HG03469 (cell line): ENCODE results near the gene STOML1.
"Not testable (repeated sequence)": the region's sequence is repeated elsewhere in the genome, so short reads cannot be mapped to it uniquely, and the experiment has no call there.

ENCODE experiments used
- ATAC-seq: cut with Tn5 transposase; IDR thresholded peaks from one replicate; pipeline ENCODE4 v1.9.1; 2021; ENCODE audit warnings: mild to moderate bottlenecking, moderate library complexity, moderate number of reproducible peaks; ENCODE audit not compliant: unreplicated experiment

Gene STOML1

DNA sequence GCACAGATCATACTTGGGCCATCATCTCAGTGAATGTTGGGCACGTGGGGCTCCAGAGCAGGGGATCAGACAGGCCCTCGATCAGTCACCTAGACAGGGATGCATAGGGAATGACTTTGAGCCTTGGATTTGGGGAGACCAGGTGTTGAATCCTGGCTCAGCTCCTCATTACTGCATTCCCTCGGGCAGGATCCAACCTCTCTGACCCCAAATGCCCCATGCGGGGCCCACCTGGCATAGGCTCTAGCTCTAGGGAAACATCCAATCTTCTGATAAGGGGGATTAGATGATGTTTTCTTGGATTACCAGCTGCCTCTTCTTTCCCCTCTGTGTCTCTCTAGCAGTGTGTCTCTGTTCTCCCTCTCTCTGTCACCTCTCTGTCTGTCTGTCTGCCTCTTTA is 43.1 kb downstream of the STOML1 start:
- no peak for ATAC-seq

DNA sequence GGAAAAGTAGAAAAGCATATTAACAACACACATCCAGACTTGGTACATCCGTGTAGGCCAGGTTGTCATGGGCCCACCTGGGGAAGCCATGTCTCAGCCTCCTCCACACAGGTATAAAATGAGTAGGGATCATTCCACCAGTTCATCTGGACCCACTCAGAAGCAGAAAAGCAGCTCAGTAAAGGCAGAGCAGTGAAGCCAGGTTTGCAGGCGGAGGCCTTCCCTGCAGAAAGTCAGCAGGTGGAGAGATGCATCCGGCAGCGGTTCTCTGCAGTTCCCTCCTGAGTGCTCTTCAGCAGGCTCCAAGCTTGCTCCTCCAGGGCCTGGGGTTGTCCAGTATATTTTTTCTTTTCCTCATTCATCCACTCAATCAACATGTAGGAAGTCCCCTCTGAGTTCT is 43.7 kb downstream of the STOML1 start:
- no peak for ATAC-seq

DNA sequence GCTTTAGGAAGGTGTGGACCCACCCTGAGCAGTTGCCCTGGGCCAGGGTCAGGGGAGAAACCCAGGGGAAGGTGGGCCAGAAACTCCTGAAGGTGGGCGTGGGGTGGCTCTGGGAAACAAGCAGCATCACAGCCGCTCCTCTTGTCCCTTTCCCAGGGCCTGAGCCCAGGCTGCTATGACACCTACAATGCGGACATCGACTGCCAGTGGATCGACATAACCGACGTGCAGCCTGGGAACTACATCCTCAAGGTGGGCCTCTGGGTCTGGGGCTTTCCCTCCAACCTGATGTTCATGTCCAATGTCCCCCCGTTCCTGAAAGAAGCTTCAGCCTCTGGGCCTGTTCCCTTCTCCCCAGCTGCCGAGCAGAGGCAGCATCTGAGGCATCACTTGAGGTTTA is 44.4 kb downstream of the STOML1 start:
- ATAC-seq = no peak

DNA sequence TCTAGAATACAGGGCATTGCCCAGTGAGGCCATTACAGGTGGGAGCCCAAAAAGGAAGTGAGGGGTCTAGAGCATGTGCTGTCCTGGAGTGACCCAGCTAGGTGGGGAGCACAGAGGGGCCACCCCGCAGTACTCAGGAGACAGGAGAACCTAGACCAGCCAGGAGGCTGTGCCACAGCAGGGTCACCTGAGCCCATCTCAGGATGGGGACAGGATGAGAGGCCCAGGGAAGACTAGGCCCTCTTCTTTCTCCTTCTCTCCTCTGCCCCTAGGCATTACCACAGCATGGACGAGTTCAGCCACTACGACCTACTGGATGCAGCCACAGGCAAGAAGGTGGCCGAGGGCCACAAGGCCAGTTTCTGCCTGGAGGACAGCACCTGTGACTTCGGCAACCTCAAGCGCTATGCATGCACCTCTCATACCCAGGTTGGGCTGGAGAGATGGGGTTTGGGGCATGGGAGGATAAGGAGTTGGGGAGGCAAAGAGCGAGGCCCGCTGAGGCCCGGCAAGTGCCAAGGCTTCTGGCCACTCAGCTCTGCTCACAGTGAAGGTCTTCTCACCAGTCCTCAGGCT is 45.2 kb downstream of the STOML1 start:
- ATAC-seq = no peak

DNA sequence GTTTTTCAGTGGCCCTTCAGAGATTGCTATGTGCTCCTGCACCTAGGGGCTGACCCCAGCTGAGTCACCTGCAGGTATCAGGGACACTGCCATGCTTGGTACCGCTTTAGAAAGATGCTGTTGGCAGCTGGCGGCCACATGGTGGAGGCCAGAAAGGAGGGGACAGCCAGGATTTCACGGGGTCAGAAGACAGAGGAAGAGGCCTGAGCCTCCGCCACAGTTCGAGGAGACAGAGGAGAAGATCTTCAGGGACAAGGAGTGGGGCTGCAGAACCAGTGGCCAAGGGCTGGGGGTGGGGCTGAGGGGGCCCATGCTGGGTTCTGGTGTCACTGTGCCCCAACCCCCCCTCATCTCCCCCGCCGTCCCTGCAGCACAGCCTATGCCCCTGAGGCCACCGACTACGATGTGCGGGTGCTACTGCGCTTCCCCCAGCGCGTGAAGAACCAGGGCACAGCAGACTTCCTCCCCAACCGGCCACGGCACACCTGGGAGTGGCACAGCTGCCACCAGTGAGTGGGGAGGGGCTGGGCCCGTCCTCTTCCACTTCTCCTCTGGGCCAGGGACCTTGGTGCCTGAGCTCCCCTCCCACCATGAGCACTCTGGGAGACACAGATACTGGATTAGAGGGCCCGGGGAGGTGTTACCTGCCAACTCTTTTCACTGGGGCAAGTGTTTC is 45.9 kb downstream of the STOML1 start:
- no peak for ATAC-seq

DNA sequence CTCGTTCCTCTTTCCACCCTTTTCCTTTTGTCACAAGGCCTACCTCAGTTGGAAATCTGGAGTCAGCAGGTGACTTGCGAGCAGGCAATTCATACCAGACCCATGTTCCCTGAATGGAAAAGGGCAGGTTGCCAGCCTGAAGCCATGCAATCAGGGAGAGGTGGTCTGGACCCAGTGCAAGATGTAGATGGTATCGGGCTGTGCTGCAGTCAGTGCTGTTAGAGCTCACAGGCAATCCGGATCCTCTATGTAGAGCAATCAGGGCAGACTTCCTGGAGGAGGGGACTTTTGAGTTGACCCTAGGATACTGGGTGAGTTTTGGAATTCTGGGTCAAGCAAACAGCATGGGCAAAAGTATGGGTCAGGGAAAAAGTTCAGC is 47.0 kb downstream of the STOML1 start:
- ATAC-seq = no peak

DNA sequence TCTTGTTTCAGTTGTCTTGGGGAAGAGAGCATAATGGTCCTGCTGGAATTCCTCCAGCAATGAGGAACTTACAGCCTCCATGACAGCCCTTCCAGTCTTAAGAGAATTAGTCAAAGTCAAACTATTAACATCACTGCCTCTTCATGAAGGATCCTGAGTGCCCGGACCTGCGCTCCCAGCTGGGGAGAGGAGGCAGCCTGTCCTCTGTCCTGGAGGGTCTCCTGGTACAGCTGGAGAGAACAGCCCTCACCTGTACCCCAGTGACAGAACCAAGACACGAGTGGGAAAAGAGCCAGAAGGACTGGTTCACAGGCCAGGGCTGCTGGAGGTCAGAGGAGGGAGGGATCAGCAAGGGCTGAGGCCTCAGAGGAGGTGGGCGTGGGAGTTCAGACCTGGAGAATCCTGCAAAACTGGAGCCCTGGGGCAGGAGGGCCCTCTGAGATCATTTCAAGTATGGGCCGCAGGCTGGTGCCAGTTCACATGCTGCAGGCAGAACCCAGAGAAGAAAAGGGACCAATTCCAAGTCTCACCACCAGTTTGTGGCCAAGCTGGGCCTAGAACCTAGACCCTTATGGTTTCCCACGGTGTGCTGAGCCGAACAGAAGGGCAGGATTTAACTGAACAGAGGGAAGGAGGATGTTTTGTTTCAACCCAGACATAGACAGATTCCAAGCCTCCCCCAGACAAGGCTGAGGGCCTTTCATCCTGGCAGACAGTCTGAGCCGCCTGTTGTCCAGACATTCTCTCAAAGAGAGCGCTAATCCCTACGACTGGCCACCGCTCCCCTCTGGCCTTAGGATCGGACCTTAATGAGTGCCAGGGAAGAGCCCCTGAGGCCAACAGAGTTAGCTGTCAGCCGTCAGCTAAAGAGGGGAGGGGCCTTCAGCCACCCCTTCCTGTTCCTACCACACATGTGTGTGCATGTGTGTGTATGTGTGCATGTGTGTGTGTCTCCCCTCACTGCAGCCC is 47.6 kb downstream of the STOML1 start:
- no peak for ATAC-seq

DNA sequence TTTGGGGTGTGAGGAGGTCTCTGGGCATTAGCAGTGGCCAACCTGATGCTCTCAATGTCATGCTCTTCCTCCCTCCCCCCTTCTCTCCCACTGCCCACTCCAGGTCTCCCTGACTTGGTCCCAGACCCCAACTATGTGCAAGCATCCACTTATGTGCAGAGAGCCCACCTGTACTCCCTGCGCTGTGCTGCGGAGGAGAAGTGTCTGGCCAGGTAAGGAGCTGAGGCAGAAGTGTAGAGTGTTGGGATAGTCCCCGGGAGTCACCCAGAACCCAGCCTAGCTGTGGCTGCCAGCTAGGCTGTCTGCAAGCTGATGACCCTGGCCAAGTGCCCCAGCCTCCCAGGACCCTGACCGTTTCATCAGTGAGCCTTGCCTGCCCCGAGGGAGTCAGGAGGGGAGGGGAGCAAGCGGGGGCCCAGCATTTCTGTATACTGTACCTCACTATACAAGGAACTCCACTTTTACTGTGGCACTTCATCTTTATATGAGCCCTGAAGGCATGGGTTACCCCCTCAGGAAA is 49.3 kb downstream of the STOML1 start:
- no peak for ATAC-seq

DNA sequence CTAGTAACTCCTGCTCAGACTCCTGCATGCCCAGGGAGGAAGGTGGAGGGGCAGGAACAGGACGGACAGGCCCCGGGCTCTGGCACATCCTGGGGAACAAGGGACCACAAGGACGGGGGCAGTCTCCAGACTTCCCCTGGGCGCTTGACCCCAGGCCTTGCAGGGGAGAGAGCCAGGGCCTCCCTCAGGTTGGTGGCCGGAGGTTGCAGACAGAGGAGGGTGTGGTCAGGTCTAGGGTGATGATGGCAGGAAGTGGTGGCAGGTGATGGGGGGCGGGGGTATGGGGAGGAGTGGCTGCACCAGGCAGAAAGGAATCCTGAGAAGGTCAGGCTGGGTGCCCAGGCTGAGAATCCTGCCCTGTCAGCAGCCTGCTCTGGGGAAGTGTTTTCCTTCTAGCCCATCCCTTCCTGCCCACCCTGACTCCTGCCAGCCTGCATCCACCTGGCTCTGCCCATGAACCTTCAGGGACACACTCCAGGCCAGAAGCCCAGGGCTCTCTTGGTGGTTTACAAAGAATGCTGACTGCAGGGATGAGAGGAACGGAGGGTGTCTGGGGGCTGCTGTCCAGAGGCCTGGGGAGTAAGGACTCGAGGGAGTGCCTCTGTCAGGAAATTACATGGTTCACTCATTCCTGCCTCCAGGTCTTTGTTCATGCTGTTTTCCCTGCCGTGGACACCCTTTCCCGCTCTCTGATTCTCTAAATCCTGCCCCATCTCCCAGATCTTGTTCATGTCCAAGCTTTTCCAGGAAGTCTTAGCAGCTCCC is 50.0 kb downstream of the STOML1 start:
- ATAC-seq = no peak

DNA sequence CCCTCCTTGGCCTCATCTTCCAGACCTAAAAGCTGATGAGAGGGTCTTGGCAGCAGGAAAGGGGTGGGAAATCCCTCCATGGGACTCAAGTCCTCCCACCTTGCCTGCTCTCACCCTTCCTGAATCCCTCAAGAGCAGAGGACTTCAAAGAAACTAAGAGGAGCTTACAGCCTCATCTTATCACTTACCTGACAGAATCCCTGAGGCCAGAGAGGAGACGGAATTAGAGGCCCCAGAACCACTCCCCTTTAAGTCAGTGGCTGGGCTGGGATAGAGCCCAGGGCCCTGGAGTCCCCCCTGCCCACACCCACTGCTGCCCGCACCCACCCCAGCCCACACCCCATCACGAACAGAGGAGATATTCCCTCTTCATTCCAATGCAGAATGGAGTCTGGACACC is 50.6 kb downstream of the STOML1 start:
- ATAC-seq = no peak

DNA sequence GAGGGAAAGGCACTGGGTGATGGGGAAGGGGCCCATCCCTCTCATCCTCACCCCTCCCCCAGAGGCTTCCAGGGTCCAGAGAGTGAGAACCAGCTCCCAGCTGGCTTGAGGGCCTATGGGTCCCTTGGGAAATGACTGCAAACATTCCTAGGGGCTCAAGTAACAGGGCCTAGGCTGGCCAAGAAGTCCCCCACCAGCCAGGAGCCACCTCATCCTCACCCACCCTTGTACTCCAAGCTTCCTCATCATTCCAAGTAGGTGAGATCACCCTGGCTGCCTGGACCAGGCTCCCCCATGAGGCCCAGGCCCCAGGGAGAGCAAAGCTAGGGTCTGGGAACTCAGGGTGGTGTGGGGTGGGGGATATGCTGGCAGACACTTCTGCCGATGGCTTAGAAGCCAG is 51.1 kb downstream of the STOML1 start:
- ATAC-seq = no peak

DNA sequence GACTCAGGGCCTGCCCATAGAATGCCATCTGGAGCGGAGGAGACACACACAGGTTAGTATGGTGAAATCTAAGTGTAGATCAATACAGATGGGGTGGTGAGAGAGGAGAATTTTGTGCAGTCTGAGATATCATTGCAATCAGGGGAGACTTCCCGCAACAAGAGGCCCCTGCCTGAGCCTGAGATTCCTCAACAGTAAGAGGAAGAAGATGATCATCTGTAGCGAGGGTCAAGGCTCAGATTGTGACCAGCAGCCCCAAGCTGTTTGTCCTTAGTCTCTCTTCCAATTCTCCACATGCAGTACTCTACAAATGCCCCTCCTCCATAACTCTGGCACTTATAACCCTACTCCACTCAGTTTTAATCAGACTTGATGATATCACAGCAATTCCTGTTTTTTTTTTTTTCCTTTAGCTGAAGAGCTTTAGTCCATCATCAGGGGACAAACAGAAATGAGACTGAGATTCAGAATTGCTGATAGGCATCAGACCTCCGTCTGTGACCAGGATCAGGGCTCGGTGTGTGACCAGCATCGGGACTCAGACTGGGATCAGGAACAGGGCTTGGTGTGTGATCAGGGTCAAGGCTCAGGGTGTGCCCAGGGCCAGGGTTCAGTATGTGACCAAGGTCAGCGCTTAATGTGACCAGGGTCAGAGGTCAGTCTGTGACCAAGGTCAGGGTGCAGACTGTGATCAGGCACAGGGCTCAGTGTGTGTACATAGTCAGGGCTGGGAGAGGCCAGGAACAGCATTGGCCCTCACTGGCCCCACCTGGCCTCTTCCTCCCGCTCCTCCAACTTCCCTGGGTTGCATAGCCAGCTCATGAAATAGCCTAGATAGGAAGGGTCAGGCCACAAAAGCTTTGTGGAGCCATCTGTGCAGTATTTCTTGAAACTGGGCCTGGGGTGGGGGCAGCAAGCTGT is 51.8 kb downstream of the STOML1 start:
- ATAC-seq = no peak

DNA sequence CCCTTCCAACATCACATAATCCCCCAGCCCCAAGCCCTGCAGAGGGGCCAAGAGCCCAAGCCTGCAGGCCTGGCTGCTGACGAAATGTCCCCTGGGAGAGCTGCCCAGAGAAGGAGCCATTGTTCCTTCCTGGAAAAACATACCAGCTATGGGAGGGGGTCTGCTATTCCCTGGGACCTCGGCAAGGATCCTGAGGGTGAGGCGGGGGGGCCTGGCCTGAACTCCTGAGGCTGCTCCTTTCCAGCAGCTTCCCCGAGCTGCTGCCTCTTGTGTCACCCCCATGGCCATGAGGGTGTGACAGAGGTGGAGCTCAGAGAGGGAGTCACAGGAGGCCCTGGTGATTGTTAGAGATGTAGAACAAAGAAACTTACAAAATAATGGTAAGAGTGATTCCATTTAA is 53.0 kb downstream of the STOML1 start:
- no peak for ATAC-seq

DNA sequence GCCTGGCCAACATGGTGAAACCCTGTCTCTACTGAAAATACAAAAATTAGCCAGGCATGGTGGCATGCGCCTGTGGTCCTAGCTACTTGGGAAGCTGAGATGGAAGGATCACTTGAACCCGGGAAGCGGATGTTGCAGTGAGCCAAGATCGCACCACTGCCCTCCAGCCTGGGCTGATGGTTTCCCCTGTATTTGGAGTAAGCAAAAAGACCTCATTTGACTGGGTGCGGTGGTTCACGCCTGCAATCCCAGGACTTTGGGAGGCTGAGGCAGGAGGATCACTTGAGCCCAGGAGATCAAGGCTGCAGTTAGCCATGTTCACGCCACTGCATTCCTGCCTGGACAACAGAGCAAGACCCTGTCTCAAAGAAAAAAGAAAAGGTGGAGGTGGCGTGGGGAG is 53.6 kb downstream of the STOML1 start:
- not testable (repeated sequence) for ATAC-seq

DNA sequence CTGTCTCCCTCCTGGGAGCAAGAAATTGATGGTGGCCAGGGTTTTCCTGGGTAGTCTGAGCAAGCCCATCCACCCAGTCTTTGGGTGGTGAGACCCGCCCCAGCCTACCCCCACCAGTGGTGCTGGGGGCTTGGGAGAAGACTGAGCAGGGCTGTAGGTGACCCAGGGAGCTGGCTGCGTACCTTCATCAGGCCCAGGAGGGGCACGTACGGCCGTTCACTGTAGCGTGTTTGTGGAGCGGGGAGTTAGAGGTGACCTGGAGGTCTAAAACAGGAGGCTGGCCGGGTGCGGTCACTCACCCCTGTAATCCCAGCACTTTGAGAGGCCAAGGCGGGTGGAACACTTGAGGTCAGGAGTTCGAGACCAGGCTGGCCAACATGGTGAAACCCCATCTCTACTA is 54.4 kb downstream of the STOML1 start:
- no peak for ATAC-seq

DNA sequence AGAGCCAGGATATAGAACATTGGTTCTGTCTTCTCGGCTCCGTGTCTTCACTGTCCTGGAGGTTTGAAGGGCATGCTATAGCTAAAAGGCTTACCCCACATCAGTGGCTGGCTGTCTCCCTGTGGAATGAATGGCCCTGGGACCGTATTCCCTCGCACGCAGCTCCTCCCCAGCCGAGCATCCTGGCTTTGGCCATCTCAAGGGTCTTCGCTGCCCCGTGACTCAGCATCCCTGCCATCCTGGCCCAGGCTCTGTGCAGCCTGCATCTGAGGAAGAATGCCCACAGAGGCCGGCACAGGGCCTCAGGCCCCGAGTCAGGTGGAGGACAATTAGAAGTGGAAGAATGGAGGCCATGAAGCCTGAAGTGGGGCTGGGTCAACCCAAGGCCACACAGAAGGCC is 54.8 kb downstream of the STOML1 start:
- ATAC-seq = no peak

DNA sequence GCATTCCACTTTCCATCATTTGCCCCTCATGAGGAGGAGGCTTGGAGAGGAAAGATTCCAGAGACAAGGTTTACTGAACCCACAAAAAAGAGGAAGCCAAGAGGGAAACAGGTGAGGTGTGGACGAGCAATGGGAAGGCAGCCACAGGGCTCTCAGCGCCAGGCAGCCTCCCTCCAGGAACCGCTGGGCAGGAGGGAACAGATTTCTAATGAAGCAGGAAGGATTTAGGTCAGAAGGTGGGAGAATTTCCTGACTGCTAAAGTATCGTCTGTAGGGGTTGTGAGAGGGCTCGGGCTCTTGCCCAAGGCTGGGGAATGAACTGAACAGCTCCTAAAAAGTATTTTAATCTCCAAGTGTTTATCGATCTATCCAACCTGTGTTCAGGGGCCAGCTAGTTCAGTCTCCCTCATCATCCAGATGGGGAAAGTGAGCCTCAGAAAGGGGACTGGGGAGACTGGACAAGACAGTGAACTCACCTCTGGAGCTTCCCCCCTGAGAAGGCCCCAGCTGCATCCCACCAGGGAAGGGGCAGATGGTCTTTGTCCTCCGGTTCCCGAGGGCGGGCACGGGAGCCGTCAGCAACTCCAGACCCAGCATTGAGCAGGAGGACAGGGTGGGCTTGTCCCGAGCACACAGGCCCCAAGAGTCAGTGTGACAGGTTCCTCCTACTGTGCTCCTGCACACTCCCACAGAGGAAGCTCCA is 55.4 kb downstream of the STOML1 start:
- ATAC-seq = no peak

DNA sequence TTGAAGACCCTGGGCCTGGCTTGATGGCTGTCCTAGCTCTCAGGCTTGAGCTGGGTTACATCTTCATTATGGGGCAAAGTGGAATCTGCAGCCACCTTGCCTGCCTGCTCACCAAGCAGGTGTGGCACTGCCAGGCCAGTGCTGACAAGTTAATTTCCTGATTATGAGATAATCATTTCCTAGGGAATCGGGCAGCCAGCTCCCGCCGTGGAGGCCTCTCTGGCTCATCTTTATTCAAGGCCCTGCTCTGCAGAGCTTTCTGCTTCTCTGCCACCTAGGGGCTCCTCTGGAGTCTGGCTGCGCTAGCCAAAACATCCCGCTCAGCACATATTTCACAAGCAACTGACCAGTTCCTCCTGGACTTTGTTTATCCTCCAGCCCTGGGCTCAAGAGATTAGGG is 55.9 kb downstream of the STOML1 start:
- no peak for ATAC-seq

DNA sequence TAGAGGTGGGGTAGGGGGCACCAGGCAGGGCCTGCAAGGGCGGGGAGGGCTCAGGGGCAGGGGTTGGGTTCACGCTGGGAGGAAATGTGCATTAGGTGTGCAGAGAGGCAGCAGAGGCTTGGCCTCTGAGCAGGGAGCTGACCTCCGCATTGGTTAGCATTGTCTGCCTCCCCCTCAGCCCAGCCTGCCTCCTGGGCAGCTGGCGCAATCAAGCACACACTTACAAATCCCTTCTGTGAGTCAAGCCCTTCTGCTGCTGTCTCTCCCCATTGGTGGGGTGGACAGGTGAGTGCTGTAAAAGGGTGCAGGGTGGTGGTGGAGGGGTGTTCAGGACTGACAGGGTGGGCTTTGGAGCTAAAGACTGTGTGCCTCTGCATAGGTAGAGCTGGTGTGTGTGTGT is 56.5 kb downstream of the STOML1 start:
- ATAC-seq = no peak
